ENCODE measurements around the gene TLL2. TPM values are rescaled to one million over a fixed set of nuclear protein-coding genes. Genes with fewer than 3 reads are reported as not detected.

TLL2 gene
- total RNA-seq, 2 experiments from 2014 or later: 0.12 to 0.19 TPM

DNA sequence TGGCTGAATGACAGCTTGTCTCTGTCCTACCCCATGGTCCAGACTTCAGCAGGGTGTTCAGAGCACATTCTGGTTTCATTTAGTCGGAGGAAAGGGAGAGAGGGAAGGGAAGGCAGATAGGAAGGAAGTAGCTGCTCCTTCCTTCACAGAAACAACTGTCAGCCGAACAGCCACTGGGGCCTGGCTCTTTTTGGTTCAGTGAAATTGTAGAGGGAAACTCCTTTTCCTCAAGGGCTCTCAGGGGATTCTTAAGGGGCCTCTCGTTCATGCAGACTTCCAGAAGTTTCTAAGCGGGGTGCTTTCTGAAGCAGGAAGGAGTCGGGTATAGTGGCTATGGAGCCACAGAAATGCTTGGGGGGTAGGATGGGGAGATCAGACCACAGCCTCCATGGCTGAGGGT is 56.4 kb downstream of the TLL2 start:
- H3K4me3 Mint-ChIP-seq: no peak overlapping the region
- H3K36me3 Mint-ChIP-seq: peaks cover 5% of the 10 kb centered on the region
- H3K27ac Mint-ChIP-seq: no peak overlapping the region
- peaks cover 5% of the 10 kb centered on the region for H3K9me3 Mint-ChIP-seq
- DNase-seq: no peak
- H3K27me3 Mint-ChIP-seq: no peaks in the 10 kb centered on the region
- no peaks in the 10 kb centered on the region for H3K4me1 Mint-ChIP-seq

DNA sequence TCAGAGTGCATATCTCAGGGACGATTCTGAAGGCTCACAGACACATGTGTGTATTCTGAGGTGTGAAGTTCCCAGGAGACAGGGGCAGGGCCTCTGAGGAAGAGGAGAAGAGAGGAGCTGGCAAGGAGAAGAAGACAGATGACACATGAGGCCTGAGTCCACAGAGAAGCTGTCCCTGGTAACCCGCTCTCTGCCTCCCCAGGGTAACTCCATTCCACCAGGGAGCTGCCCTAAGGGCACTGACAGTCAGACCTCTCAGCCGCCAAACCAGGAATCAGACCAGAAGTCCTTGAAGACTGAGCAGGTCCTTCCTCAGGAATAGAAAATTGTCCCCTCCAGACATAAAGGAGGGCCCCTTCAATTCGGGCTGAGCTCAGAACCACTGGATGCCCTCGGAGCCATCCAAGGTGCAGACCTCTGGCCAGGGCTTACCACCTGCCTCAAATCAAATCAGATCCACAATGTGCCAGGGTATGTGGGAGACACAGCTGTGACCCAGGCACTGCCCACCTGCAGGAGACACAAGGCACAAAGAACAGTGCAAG is 57.4 kb downstream of the TLL2 start:
- Mint-ChIP-seq H3K27ac (no peak overlapping the region), H3K9me3 (peaks cover 5% of the 10 kb centered on the region), H3K27me3 (peaks cover 4% of the 10 kb centered on the region), H3K36me3 (peaks cover 5% of the 10 kb centered on the region), H3K4me1 (no peaks in the 10 kb centered on the region), H3K4me3 (no peak overlapping the region)
- DNase-seq: no peak

DNA sequence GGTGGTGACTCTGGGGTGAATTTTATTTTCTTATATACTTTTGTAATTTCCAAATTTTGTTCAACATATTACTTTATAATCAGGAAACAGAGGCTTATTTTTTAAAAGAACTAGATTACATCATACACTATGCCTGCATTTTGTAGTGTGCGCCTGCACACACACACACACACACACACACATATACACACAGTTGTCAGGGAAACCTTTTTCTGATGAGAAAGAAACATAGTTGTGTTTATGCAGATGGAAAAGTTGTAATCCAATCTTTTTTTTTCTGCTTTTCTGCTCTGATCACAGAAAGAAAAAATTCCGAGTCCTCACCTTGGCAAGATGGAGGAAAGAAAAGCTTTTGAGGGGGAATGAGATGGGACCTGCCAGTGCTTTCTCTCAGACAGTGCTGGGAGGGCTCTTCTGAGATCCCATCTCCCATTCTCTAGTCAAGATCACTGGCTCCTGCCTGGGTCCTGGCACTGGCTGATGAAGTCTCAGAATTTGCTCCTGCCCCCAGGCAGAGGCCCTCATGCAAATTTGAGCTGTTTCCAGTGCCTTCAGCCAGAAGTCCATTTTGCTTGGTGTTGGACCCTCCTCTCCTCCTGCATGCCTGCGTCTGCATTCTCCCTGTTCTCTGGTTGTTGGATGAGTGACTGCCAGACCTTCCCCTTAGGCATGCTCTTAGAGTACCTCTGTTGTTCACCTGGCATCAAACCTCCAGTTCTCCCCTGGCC is 59.7 kb downstream of the TLL2 start:
- Mint-ChIP-seq H3K36me3 (no peaks in the 10 kb centered on the region), H3K4me1 (no peaks in the 10 kb centered on the region), H3K9me3 (no peaks in the 10 kb centered on the region), H3K27me3 (peaks cover 4% of the 10 kb centered on the region), H3K27ac (no peak overlapping the region), H3K4me3 (no peak overlapping the region)
- DNase-seq: no peak

DNA sequence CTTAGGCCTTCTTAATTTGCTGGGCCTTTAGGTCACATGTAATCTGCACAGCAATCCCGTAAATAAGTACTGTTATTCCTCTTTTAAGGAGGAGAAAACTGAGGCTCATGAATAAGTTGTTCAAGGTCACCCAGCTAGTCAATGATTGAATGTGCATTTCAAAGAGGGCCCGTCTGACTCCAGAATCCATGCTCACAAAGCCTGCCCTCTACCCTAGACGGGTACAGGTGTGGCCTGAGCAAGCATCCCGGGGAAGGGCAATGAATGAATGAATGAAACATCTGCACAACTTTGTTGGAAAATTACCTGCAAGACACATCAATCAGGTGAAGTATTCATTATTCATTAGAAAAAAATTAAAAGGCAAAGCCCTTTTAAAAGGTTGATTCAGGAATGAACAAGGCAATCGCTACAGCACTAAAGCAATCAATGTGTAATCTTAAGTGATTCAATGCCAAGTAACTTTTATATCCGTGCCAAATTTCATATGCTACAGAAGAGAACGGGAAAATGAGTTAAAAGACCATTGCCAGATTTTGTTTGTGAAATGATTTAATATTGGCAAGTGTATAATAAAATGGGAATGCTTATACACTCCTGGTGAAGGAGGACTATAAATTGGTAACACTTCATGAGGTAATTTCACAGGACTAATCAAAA is 61.1 kb downstream of the TLL2 start:
- Mint-ChIP-seq H3K27me3 (peaks cover 4% of the 10 kb centered on the region), H3K4me3 (no peak overlapping the region), H3K27ac (no peak overlapping the region), H3K4me1 (no peaks in the 10 kb centered on the region), H3K9me3 (no peaks in the 10 kb centered on the region), H3K36me3 (no peaks in the 10 kb centered on the region)
- no peak for DNase-seq

DNA sequence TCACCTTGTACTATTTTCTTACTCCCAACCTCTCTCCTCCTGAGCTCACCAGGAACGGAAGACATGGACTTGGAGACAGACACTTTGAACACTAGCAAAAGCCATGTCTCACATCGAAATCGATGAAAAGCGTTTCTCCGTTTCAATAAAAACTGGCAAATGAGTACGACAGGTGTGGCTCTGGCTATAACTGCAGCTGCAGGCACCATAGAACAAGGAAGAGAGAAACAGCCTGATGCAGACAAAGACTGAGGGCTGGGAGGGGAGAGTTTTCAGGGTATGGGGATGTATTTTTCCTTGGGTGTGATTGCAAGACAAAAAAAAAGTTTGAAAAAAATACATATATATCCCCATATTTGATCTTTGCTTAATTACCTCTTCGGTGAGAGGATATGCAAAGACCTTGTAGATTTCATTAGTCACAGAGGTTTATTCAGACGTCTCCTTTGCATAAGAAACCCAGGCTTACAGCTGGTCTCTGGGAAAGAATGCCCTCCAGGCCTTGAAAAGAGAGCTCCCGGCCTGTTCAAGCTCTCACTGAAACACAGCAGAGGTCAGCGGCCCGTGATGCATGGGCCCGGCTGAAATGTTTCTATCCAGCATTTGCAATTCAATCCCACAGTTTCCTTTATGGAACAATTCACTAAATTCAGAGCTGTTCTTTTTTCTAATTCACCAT is 63.1 kb downstream of the TLL2 start:
- peaks cover 4% of the 10 kb centered on the region for H3K27me3 Mint-ChIP-seq
- H3K4me1 Mint-ChIP-seq: no peaks in the 10 kb centered on the region
- no peaks in the 10 kb centered on the region for H3K9me3 Mint-ChIP-seq
- H3K27ac Mint-ChIP-seq: no peak overlapping the region
- no peak for DNase-seq
- H3K4me3 Mint-ChIP-seq: no peak overlapping the region
- no peaks in the 10 kb centered on the region for H3K36me3 Mint-ChIP-seq

DNA sequence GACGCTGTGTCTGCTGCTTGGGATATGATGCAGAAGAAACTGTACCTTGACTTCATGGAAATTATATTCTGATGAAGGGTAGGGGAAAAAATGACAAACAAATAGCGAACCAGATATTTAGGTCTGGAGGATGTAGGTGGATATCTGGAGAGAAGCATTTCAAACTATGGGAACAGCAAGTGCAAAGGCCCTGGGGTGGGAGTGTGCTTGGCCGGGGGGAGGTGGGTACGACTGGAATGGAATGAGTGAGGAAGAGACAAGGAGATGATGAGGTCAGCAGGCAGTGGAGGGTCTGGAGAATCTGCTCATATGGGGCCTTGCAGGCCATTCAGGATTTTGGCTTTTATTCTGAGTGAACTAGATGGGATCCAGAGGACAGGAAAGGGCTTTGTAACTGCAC is 65.2 kb downstream of the TLL2 start:
- no peak overlapping the region for H3K4me3 Mint-ChIP-seq
- H3K27ac Mint-ChIP-seq: no peak overlapping the region
- H3K4me1 Mint-ChIP-seq: no peaks in the 10 kb centered on the region
- peaks cover 4% of the 10 kb centered on the region for H3K27me3 Mint-ChIP-seq
- no peaks in the 10 kb centered on the region for H3K36me3 Mint-ChIP-seq
- DNase-seq: no peak
- H3K9me3 Mint-ChIP-seq: no peaks in the 10 kb centered on the region

DNA sequence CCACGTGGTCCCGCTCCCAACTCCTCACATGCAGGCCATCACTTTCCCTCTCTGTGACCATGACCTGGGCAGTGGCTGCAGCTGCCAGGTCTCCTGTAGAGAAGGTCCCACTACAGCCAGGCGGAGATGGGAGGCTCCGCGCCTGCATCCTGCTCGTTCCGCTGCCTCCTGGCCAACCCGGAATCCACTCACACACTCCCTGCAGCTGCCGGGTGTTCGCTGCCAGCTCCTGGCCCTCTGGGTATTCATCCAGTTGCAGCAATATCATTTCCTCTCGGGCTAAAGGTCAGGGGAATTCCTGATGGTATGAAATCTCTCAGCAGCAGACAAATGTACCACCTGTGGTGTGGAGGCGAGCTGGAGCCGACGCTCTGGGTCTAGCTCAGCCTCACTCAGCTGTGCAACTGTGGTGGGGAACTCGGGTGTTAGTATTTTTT is 65.7 kb downstream of the TLL2 start:
- peaks cover 4% of the 10 kb centered on the region for H3K27me3 Mint-ChIP-seq
- no peaks in the 10 kb centered on the region for H3K36me3 Mint-ChIP-seq
- DNase-seq: no peak
- H3K9me3 Mint-ChIP-seq: no peaks in the 10 kb centered on the region
- no peak overlapping the region for H3K4me3 Mint-ChIP-seq
- H3K27ac Mint-ChIP-seq: no peak overlapping the region
- no peaks in the 10 kb centered on the region for H3K4me1 Mint-ChIP-seq

DNA sequence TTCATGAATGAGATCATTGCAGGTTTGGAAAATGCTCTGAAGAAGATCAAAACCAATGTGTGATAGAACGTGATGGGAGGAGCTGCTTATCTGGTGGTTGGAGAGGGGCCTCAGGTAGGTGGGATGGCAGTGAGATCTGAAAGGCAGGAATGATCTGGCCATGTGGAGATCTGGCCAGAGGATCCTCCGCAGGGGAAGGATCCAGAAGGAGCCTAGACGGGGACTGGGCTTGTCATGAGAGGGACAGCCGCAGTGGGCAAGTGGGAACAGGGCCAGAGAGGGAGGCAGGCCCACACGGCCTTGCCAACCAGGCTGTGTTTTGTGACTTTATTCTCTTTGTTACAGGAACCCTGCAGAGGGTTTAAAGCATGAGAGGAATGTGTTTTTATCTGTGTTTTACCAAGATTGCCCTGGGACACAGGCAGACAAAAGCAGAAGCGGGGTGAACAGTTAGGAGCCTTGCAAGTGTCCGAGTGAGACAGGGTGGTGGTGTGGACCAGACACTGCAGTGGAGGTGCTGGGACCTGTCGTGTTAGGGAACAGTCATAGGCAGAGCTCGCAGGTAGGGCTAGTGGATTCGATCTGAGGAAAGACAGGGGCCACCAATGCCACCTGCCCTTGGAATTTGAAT is 66.6 kb downstream of the TLL2 start:
- H3K9me3 Mint-ChIP-seq: no peaks in the 10 kb centered on the region
- H3K27me3 Mint-ChIP-seq: peaks cover 3% of the 10 kb centered on the region
- no peak for DNase-seq
- H3K36me3 Mint-ChIP-seq: no peaks in the 10 kb centered on the region
- H3K4me3 Mint-ChIP-seq: no peak overlapping the region
- H3K4me1 Mint-ChIP-seq: no peaks in the 10 kb centered on the region
- H3K27ac Mint-ChIP-seq: no peak overlapping the region

DNA sequence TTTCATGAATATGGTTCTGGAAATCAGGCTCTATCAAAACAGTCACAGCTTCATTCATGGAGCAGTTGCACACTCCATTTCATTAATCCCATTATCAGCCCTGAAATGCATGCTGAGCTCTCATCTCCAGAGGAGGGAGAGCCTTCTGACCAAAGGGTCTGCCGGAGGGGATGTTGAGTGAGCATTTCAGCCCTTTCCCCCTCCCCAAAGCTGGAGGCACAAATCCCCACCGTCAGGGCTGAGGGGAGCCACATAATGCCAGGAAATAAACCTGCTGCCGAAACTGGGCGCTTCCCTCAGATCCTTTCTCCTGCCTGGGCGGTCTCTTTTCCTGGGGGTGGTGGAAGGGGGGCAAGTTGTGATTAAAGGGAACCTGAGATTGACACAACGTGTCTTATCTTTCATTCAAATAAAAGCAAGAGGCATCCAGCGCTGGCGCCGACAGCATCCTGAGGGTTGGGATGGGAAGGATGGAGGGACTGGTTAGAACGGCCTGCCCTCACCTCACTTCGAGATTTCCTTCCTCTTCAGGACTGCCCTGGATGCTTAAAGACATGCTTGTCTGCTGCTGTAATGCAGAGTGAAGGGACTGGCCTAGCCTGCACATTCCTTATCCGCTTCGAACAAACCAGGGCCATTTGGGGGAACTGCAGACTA is 71.6 kb downstream of the TLL2 start:
- Mint-ChIP-seq H3K4me1 (no peaks in the 10 kb centered on the region), H3K27me3 (peaks cover 3% of the 10 kb centered on the region), H3K27ac (no peak overlapping the region), H3K4me3 (no peak overlapping the region), H3K36me3 (no peaks in the 10 kb centered on the region), H3K9me3 (no peaks in the 10 kb centered on the region)
- no peak for DNase-seq

DNA sequence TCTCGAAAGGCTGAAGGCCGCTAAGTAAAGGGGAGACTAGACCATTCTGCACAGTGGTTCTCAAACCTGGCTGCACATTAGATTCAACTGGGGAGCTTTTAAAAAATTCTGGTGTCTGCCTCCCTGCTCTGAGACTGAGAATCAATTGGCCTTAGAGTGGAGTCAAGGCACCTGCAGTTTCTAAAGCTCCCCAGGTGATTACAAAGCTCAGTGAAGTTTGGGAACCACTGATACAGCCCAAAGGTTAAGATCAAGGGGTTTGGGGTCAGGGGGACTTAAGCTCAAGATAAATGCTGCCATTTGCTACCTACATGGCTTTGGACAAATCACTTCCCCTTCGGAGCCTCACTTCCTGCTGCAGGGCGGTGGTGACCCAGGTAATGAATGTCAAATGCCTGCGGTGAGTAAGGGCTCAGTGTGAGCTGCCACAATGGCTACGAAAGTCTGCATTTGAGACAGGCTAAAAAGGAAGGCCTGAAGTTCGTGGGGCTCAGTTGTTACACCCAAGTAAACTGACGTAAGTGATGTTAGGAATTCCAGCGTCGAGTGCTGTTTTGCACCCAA is 72.3 kb downstream of the TLL2 start:
- peaks cover 3% of the 10 kb centered on the region for H3K27me3 Mint-ChIP-seq
- H3K4me1 Mint-ChIP-seq: no peaks in the 10 kb centered on the region
- H3K9me3 Mint-ChIP-seq: no peaks in the 10 kb centered on the region
- no peak for DNase-seq
- no peak overlapping the region for H3K27ac Mint-ChIP-seq
- H3K4me3 Mint-ChIP-seq: no peak overlapping the region
- no peaks in the 10 kb centered on the region for H3K36me3 Mint-ChIP-seq

DNA sequence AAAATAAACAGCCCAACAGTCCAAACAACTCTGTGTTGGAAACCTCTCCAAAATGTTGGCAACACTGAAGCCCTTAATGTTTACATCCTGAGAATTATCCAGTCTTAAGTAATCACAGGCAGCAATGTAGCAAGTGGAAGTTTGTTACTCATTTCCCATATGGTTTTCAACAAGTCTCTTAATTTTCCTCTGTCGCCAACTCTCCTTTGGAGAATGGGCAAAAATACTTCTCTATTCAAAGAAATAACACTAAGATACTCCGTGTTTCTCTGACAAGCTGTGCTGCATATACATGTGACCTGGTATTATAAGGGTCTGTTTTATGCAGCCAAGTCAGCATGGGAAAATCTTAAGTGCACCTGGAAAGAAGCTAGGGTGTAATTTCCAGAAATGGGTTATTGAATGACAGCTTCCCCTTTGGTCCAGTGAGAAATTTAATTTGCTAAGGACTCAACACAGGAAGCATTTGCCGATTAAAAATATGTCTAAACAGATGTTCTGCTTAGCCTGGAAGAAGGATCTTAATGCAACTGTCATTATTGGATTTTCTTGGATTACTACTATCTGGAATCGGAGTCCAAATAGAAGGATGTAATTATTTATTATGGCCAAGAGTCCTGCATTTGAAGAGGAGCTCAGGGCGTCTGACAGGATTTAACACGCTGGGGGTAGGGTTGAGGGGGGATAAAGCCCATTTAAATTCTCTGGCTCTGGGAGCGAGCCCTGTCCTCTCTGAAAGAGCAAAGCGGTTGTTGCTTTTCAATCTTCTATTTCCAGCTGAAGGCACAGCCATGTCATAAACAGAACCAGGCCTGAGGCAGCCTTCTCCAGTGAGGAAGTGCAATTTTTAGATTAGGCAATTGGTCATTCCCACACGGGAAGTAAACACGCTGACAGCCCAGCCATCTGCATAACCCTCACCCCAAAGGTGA is 73.1 kb downstream of the TLL2 start:
- Mint-ChIP-seq H3K36me3 (no peaks in the 10 kb centered on the region), H3K4me3 (no peak overlapping the region), H3K4me1 (no peaks in the 10 kb centered on the region), H3K9me3 (peaks cover 2% of the 10 kb centered on the region), H3K27ac (no peak overlapping the region), H3K27me3 (peaks cover 3% of the 10 kb centered on the region)
- DNase-seq: no peak

DNA sequence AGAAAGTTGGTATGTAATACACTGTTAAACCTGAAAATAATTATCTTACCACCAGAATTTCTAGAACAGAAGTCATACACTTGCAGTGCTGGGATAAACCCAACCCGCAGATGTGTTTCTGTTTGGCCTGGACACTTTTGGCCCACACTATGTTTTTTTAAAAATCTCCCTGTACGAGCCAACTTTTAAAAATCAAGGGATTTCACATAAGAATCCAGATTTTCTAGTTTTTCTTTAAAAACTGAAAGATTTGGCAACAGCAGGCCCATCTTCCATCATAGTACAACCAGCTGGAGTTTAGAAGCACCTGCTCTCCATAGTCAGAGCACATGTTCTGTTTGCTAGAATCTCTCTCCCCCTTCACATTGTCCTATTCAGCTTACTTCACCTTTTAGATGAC is 74.0 kb downstream of the TLL2 start:
- H3K9me3 Mint-ChIP-seq: peaks cover 5% of the 10 kb centered on the region
- peaks cover 3% of the 10 kb centered on the region for H3K27me3 Mint-ChIP-seq
- no peak overlapping the region for H3K4me3 Mint-ChIP-seq
- no peak overlapping the region for H3K27ac Mint-ChIP-seq
- DNase-seq: no peak
- H3K4me1 Mint-ChIP-seq: no peaks in the 10 kb centered on the region
- no peaks in the 10 kb centered on the region for H3K36me3 Mint-ChIP-seq

DNA sequence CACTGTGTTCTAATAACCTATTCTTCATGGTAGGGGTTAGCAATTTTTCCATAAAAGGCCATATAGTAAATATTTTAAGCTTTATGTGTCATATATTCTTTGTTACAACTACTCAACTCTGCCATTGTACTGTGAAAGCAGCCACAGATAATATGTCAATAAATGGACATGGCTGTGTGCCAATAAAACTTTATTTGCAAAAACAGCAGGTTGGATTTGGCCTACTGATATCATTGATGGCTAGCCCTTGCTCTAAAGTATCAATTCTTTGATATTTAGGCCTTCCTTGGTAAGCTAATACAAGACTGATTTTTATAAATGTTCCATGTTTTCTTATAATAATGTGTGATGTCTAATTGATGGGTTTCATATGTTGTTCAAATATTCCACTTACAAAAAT is 77.7 kb downstream of the TLL2 start:
- Mint-ChIP-seq H3K36me3 (no peaks in the 10 kb centered on the region), H3K27me3 (peaks cover 3% of the 10 kb centered on the region), H3K9me3 (peaks cover 5% of the 10 kb centered on the region), H3K4me3 (no peak overlapping the region), H3K27ac (no peak overlapping the region), H3K4me1 (no peaks in the 10 kb centered on the region)
- no peak for DNase-seq

All from activated naive CD8-positive, alpha-beta T cell treated with anti-CD3 and anti-CD28 coated beads for 36 hours (primary cell).